ENCODE results near the gene C1QTNF9.
"Not testable (repeated sequence)": the region's sequence is repeated elsewhere in the genome, so short reads cannot be mapped to it uniquely, and the experiment has no call there.

C1QTNF9 gene

GRCh38 chr13:24371273-24371672 is 61.9 kb downstream of the C1QTNF9 start:
- DNase-seq = not testable (repeated sequence)
